ENCODE data around the gene TEX19. TPM values are rescaled to one million over a fixed set of nuclear protein-coding genes. Genes with fewer than 3 reads are reported as not detected.

The TEX19 gene
- polyA plus RNA-seq, 2 of the 4 experiments (the other 2 are of a cell fraction) = 0.43 to 0.50 TPM

DNA sequence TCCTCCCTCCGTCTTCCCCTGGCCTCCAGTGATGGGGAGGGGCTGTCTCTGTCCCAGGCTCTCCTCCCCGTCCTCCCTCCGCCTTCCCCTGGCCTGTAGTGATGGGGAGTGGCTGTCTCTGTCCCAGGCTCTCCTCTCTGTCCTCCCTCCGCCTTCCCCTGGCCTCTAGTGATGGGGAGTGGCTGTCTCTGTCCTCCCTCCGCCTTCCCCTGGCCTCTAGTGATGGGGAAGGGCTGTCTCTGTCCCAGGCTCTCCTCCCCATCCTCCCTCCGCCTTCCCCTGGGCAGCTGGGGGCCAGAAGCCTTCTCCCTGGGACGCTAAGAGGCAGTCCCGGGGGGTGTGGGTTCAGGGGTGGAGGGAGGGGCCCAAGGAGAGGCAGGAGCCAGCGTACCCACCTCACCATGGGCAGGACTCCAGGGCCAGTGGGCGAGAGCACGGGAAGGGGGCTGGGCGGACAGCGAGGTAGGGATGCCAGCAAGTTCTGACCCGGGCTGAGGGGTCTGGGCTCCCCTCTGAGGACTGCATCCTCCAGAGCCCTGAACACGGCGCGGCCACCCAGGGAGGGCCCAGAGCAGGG, 27.3 kb downstream of the TEX19 start (continued):
- TF ChIP-seq ELK1 (IDR thresholded peaks at IDR 0.05; ENCODE audit: low read depth, low read length) (no peak), RCOR1 (IDR thresholded peaks at IDR 0.05; ENCODE audit: low read depth, low read length) (no peak), CTCF (IDR thresholded peaks at IDR 0.05) (no peak), JUN (IDR thresholded peaks at IDR 0.05) (no peak)

DNA sequence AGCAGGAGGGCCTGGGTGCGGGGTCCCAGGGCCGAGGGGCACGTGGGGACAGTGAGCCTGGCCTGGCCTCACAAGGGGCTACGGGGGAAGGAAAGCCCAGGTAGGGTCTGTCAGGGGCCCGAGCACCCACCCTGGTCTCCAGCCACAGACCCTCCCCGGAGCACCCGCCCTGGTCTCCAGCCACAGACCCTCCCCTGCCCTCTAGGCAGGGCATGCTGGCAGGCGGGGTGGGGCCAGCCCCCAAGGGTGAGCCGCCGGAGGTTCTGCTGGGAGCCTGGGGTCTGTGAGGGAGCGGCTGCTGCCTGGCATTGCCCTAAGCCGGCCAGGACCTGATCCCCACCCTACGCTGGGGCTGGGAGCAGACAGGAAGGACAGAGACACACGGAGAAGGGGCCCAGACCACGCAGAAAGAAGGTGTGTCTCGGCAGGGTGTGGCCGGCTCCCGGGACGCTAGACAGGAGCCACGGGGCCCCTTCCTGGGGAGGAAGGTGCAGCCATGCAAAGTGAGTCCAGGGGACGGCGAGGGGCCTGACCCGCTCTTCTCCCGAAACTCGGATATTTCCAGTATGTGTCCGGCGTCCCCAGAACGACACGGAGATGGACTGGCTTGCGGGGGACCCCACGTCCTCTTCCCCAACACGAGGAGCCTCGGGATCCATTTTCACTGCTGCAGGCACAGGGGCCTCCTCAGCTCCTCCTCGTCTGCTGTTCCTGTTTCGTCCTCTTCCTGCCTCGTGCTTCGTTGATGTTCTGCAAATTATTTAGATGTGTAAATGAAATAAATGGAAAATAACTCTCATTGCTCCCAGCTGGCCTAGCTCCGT, 28.0 kb downstream of the TEX19 start:
- CTCF ChIA-PET = interaction anchor here (0.6 to 2.8 kb wide), 2 partner anchors 36 to 53 kb away, joined by 3 to 15 read pairs; no protein-coding TSS in a partner anchor
- Histone ChIP-seq H3K27ac (peak overlapping the region in 1 of 2 experiments; percentile 3; a peak in 2 of 6 replicates), H3K4me1 (peaks cover 24% of the 10 kb centered on the region), H3K9me3 (no peaks in the 10 kb centered on the region), H3K4me3 (no peak overlapping the region), H3K4me2 (no peak overlapping the region)
- DNase-seq (ENCODE audit: low read depth in 1 of 2, low spot score in 1 of 2) (no peak), ATAC-seq (peak in 1 of 2 experiments; percentile 7; a peak in 1 of 6 replicates), FAIRE-seq (no peak)
- TF ChIP-seq HOXB5 (CRISPR knock-in tag; IDR thresholded peaks at IDR 0.05) (no peak), SMC3 (IDR thresholded peaks at IDR 0.05) (no peak), TFCP2L1 (CRISPR knock-in tag; IDR thresholded peaks at IDR 0.05) (no peak), ZC3H11A (IDR thresholded peaks at IDR 0.05) (no peak), MAX (IDR thresholded peaks at IDR 0.05) (no peak), JUNB (IDR thresholded peaks at IDR 0.05) (no peak), POLR2A (IDR thresholded peaks at IDR 0.05; ENCODE audit: low read length) (no peak), PHF8 (IDR thresholded peaks at IDR 0.05; ENCODE audit: borderline replicate concordance, low read depth) (no peak), CHD2 (IDR thresholded peaks at IDR 0.05; ENCODE audit: low read length, partially characterized antibody) (no peak), RNF2 (IDR thresholded peaks at IDR 0.05; ENCODE audit: borderline replicate concordance, low read depth) (no peak), RFX5 (IDR thresholded peaks at IDR 0.05) (no peak), TP53 (CRISPR knock-in tag; IDR thresholded peaks at IDR 0.05) (no peak), FOSL2 (IDR thresholded peaks at IDR 0.05) (no peak), FOSL2 (CRISPR knock-in tag; IDR thresholded peaks at IDR 0.05) (no peak), RCOR1 (IDR thresholded peaks at IDR 0.05; ENCODE audit: low read depth, low read length) (no peak), CBX2 (IDR thresholded peaks at IDR 0.05; ENCODE audit: borderline replicate concordance, low read depth) (no peak), POLR2AphosphoS2 (conservative IDR thresholded peaks at IDR 0.05; ENCODE audit: low read length) (no peak), ZFP36 (IDR thresholded peaks at IDR 0.05; ENCODE audit: borderline replicate concordance, partially characterized antibody) (no peak), FOXS1 (CRISPR knock-in tag; IDR thresholded peaks at IDR 0.05) (no peak), NFE2L2 (conservative IDR thresholded peaks at IDR 0.05; ENCODE audit: low read length) (no peak)
- TF ChIP-seq, protein P1, sequence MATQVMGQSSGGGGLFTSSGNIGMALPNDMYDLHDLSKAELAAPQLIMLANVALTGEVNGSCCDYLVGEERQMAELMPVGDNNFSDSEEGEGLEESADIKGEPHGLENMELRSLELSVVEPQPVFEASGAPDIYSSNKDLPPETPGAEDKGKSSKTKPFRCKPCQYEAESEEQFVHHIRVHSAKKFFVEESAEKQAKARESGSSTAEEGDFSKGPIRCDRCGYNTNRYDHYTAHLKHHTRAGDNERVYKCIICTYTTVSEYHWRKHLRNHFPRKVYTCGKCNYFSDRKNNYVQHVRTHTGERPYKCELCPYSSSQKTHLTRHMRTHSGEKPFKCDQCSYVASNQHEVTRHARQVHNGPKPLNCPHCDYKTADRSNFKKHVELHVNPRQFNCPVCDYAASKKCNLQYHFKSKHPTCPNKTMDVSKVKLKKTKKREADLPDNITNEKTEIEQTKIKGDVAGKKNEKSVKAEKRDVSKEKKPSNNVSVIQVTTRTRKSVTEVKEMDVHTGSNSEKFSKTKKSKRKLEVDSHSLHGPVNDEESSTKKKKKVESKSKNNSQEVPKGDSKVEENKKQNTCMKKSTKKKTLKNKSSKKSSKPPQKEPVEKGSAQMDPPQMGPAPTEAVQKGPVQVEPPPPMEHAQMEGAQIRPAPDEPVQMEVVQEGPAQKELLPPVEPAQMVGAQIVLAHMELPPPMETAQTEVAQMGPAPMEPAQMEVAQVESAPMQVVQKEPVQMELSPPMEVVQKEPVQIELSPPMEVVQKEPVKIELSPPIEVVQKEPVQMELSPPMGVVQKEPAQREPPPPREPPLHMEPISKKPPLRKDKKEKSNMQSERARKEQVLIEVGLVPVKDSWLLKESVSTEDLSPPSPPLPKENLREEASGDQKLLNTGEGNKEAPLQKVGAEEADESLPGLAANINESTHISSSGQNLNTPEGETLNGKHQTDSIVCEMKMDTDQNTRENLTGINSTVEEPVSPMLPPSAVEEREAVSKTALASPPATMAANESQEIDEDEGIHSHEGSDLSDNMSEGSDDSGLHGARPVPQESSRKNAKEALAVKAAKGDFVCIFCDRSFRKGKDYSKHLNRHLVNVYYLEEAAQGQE (IDR thresholded peaks at IDR 0.05) = no peak
- WGBS (ENCODE audit: missing lambda C conversion rate) = 71% methylated on average over 37 of the region's 38 CpGs
- POLR2A ChIA-PET = no interaction called here

All from A549 (cell line).